Activated T-helper 1 cell treated with anti-CD3 and anti-CD28 coated beads, Interleukin-12 subunit alpha, Interleukin-12 subunit beta, Interleukin-2, Interleukin-4 antibody, amounts not matched to agents 30 ng/mL and 10 ng/mL and 1 ng/mL, durations not matched to agents 14 hours and 24 hours and 36 hours (primary cell): ENCODE measurements around the gene PDXK. TPM values are rescaled to one million over a fixed set of nuclear protein-coding genes. Genes with fewer than 3 reads are reported as not detected.

Source experiments
- DNase-seq: peaks from one replicate; pipeline ENCODE4 v3.0.0; 2021; ENCODE audit warnings: low spot score
- H3K27ac Mint-ChIP-seq: one replicate; pipeline ENCODE4 v1.8.0; 2021; ENCODE audit warnings: mild to moderate bottlenecking, mixed read lengths
- H3K27me3 Mint-ChIP-seq: one replicate; pipeline ENCODE4 v1.8.0; 2022; ENCODE audit warnings: mild to moderate bottlenecking, moderate library complexity, mixed read lengths; ENCODE audit not compliant: insufficient read depth
- H3K36me3 Mint-ChIP-seq: one replicate; pipeline ENCODE4 v1.8.0; 2021; ENCODE audit warnings: low read depth, mixed read lengths
- H3K4me1 Mint-ChIP-seq: one replicate; pipeline ENCODE4 v1.8.0; 2021; ENCODE audit warnings: low read depth, mixed read lengths
- H3K4me3 Mint-ChIP-seq: one replicate; pipeline ENCODE4 v1.8.0; 2021; ENCODE audit warnings: mild to moderate bottlenecking, moderate library complexity, mixed read lengths
- H3K9me3 Mint-ChIP-seq: one replicate; pipeline ENCODE4 v1.8.0; 2021; ENCODE audit warnings: mixed read lengths
- intact Hi-C: fragments of 100-400 bp; cut with micrococcal nuclease; formaldehyde crosslinking; loops from one replicate; pipeline ENCODE4 v1.15.1; 2024
- total RNA-seq: library from RNA; stranded (reverse); gene quantifications from 2 replicates; pipeline ENCODE4 v1.2.3, GENCODE V29; 2022

Gene PDXK
- total RNA-seq, 1 donor from 2014 or later = 123 TPM

- DNase-seq = no peak
- H3K27ac Mint-ChIP-seq = no peak overlapping the region
- H3K36me3 Mint-ChIP-seq = peaks cover 57% of the 10 kb centered on the region
- no peaks in the 10 kb centered on the region for H3K27me3 Mint-ChIP-seq
- intact Hi-C loops = no loop called here
- H3K4me3 Mint-ChIP-seq = no peak overlapping the region
- H3K4me1 Mint-ChIP-seq = no peaks in the 10 kb centered on the region
- H3K9me3 Mint-ChIP-seq = no peaks in the 10 kb centered on the region
Measured at GRCh38 chr21:43797925-43798715, 79.2 kb downstream of the PDXK start.

GRCh38 chr21:43799301-43799840, 80.4 kb downstream of the PDXK start:
- DNase-seq = no peak
- Mint-ChIP-seq H3K36me3 (peaks cover 57% of the 10 kb centered on the region), H3K9me3 (no peaks in the 10 kb centered on the region), H3K27me3 (no peaks in the 10 kb centered on the region), H3K27ac (no peak overlapping the region), H3K4me3 (no peak overlapping the region), H3K4me1 (no peaks in the 10 kb centered on the region)
- intact Hi-C loops = no loop called here

- no peak for DNase-seq
- Mint-ChIP-seq H3K27ac (no peak overlapping the region), H3K36me3 (peaks cover 54% of the 10 kb centered on the region), H3K27me3 (no peaks in the 10 kb centered on the region), H3K4me1 (no peaks in the 10 kb centered on the region), H3K4me3 (no peak overlapping the region), H3K9me3 (no peaks in the 10 kb centered on the region)
- intact Hi-C loops = no loop called here
Measured at GRCh38 chr21:43800124-43800523, 81.2 kb downstream of the PDXK start.

- intact Hi-C loops = no loop called here
- Mint-ChIP-seq H3K27ac (no peak overlapping the region), H3K9me3 (no peaks in the 10 kb centered on the region), H3K4me3 (no peak overlapping the region), H3K27me3 (no peaks in the 10 kb centered on the region), H3K36me3 (peaks cover 50% of the 10 kb centered on the region), H3K4me1 (no peaks in the 10 kb centered on the region)
- DNase-seq = no peak
Measured at GRCh38 chr21:43800566-43800965, 81.6 kb downstream of the PDXK start.

- intact Hi-C loops = no loop called here
- H3K36me3 Mint-ChIP-seq = peaks cover 52% of the 10 kb centered on the region
- no peaks in the 10 kb centered on the region for H3K4me1 Mint-ChIP-seq
- H3K4me3 Mint-ChIP-seq = no peak overlapping the region
- H3K27me3 Mint-ChIP-seq = no peaks in the 10 kb centered on the region
- no peak for DNase-seq
- no peaks in the 10 kb centered on the region for H3K9me3 Mint-ChIP-seq
- H3K27ac Mint-ChIP-seq = no peak overlapping the region
Measured at GRCh38 chr21:43801006-43801783, 82.3 kb downstream of the PDXK start.

GRCh38 chr21:43802713-43803313, 83.9 kb downstream of the PDXK start:
- Mint-ChIP-seq H3K36me3 (peaks cover 42% of the 10 kb centered on the region), H3K27ac (no peak overlapping the region), H3K9me3 (no peaks in the 10 kb centered on the region), H3K4me3 (no peak overlapping the region), H3K27me3 (no peaks in the 10 kb centered on the region), H3K4me1 (no peaks in the 10 kb centered on the region)
- DNase-seq = no peak
- intact Hi-C loops = no loop called here

GRCh38 chr21:43803558-43804300, 84.8 kb downstream of the PDXK start:
- DNase-seq = no peak
- Mint-ChIP-seq H3K4me3 (no peak overlapping the region), H3K27me3 (no peaks in the 10 kb centered on the region), H3K9me3 (no peaks in the 10 kb centered on the region), H3K36me3 (peaks cover 36% of the 10 kb centered on the region), H3K27ac (no peak overlapping the region), H3K4me1 (no peaks in the 10 kb centered on the region)
- intact Hi-C loops = no loop called here

- Mint-ChIP-seq H3K4me3 (no peak overlapping the region), H3K36me3 (peaks cover 23% of the 10 kb centered on the region), H3K27ac (no peak overlapping the region), H3K9me3 (no peaks in the 10 kb centered on the region), H3K27me3 (no peaks in the 10 kb centered on the region), H3K4me1 (no peaks in the 10 kb centered on the region)
- intact Hi-C loops = no loop called here
- no peak for DNase-seq
Measured at GRCh38 chr21:43805275-43805800, 86.4 kb downstream of the PDXK start.

GRCh38 chr21:43806017-43806710, 87.2 kb downstream of the PDXK start:
- H3K36me3 Mint-ChIP-seq = peaks cover 19% of the 10 kb centered on the region
- intact Hi-C loops = no loop called here
- no peak for DNase-seq
- peak overlapping the region; percentile 23 for H3K27ac Mint-ChIP-seq
- no peaks in the 10 kb centered on the region for H3K4me1 Mint-ChIP-seq
- no peaks in the 10 kb centered on the region for H3K9me3 Mint-ChIP-seq
- H3K4me3 Mint-ChIP-seq = no peak overlapping the region
- H3K27me3 Mint-ChIP-seq = no peaks in the 10 kb centered on the region

GRCh38 chr21:43808367-43808766, 89.4 kb downstream of the PDXK start:
- no peak overlapping the region for H3K27ac Mint-ChIP-seq
- peaks cover 1% of the 10 kb centered on the region for H3K27me3 Mint-ChIP-seq
- H3K4me3 Mint-ChIP-seq = no peak overlapping the region
- peaks cover 9% of the 10 kb centered on the region for H3K36me3 Mint-ChIP-seq
- H3K9me3 Mint-ChIP-seq = no peaks in the 10 kb centered on the region
- no peaks in the 10 kb centered on the region for H3K4me1 Mint-ChIP-seq
- intact Hi-C loops = no loop called here
- no peak for DNase-seq

GRCh38 chr21:43808832-43809251, 89.9 kb downstream of the PDXK start:
- intact Hi-C loops = no loop called here
- H3K27ac Mint-ChIP-seq = no peak overlapping the region
- peaks cover 9% of the 10 kb centered on the region for H3K36me3 Mint-ChIP-seq
- no peaks in the 10 kb centered on the region for H3K4me1 Mint-ChIP-seq
- no peak overlapping the region for H3K4me3 Mint-ChIP-seq
- no peak for DNase-seq
- no peaks in the 10 kb centered on the region for H3K9me3 Mint-ChIP-seq
- H3K27me3 Mint-ChIP-seq = peaks cover 1% of the 10 kb centered on the region

- Mint-ChIP-seq H3K27ac (no peak overlapping the region), H3K4me1 (no peaks in the 10 kb centered on the region), H3K36me3 (peaks cover 9% of the 10 kb centered on the region), H3K4me3 (no peak overlapping the region), H3K9me3 (no peaks in the 10 kb centered on the region), H3K27me3 (peaks cover 1% of the 10 kb centered on the region)
- intact Hi-C loops = no loop called here
- no peak for DNase-seq
Measured at GRCh38 chr21:43809346-43809799, 90.4 kb downstream of the PDXK start.
